ENCODE measurements around the gene TAMM41.

The TAMM41 gene

DNA sequence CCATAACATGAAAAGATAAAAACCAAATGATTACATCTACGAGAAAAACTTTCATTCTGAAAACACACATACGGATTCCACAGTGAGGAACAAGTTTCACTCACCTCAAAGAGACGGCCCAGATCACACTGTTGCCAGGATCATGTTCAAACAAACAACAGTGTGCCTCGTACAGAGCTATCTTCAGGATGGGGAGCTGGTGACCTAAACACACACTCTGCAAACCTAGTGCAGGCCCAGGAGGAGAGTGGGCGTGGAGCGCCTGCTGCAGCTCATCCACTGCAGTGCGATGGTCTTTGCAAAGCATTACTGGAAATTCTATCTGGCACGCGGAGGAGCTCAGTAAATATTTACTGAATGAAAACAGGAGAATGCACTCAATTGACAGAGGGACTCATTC, 38.5 kb downstream of the TAMM41 start:
- TF ChIP-seq, protein P1, sequence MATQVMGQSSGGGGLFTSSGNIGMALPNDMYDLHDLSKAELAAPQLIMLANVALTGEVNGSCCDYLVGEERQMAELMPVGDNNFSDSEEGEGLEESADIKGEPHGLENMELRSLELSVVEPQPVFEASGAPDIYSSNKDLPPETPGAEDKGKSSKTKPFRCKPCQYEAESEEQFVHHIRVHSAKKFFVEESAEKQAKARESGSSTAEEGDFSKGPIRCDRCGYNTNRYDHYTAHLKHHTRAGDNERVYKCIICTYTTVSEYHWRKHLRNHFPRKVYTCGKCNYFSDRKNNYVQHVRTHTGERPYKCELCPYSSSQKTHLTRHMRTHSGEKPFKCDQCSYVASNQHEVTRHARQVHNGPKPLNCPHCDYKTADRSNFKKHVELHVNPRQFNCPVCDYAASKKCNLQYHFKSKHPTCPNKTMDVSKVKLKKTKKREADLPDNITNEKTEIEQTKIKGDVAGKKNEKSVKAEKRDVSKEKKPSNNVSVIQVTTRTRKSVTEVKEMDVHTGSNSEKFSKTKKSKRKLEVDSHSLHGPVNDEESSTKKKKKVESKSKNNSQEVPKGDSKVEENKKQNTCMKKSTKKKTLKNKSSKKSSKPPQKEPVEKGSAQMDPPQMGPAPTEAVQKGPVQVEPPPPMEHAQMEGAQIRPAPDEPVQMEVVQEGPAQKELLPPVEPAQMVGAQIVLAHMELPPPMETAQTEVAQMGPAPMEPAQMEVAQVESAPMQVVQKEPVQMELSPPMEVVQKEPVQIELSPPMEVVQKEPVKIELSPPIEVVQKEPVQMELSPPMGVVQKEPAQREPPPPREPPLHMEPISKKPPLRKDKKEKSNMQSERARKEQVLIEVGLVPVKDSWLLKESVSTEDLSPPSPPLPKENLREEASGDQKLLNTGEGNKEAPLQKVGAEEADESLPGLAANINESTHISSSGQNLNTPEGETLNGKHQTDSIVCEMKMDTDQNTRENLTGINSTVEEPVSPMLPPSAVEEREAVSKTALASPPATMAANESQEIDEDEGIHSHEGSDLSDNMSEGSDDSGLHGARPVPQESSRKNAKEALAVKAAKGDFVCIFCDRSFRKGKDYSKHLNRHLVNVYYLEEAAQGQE (IDR thresholded peaks at IDR 0.05; ENCODE audit: low read depth) = no peak
- TF ChIP-seq EP300 (IDR thresholded peaks at IDR 0.05; ENCODE audit: borderline replicate concordance) = no peak
- TF ChIP-seq TCF12 (IDR thresholded peaks at IDR 0.05; ENCODE audit: low read depth) = no peak
- TF ChIP-seq ZBTB7A (IDR thresholded peaks at IDR 0.05; ENCODE audit: low read depth) = no peak
- TF ChIP-seq EGR1 (IDR thresholded peaks at IDR 0.05) = no peak
- no peak for TF ChIP-seq RAD21 (IDR thresholded peaks at IDR 0.05; ENCODE audit: low read depth)
- TF ChIP-seq, protein P2, sequence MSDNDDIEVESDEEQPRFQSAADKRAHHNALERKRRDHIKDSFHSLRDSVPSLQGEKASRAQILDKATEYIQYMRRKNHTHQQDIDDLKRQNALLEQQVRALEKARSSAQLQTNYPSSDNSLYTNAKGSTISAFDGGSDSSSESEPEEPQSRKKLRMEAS (IDR thresholded peaks at IDR 0.05) = no peak
- TF ChIP-seq CREB1 (IDR thresholded peaks at IDR 0.05; ENCODE audit: low read depth) = no peak
- TF ChIP-seq CEBPB (IDR thresholded peaks at IDR 0.05) = no peak
- no peak for TF ChIP-seq NFIC (IDR thresholded peaks at IDR 0.05)
- TF ChIP-seq TAF1 (IDR thresholded peaks at IDR 0.05; ENCODE audit: low read depth) = no peak
- TF ChIP-seq, protein P3, sequence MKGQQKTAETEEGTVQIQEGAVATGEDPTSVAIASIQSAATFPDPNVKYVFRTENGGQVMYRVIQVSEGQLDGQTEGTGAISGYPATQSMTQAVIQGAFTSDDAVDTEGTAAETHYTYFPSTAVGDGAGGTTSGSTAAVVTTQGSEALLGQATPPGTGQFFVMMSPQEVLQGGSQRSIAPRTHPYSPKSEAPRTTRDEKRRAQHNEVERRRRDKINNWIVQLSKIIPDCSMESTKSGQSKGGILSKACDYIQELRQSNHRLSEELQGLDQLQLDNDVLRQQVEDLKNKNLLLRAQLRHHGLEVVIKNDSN (IDR thresholded peaks at IDR 0.05) = no peak
- TF ChIP-seq YY1 (IDR thresholded peaks at IDR 0.05; ENCODE audit: low read depth) = no peak
- no peak for TF ChIP-seq FOXM1 (IDR thresholded peaks at IDR 0.05; ENCODE audit: borderline replicate concordance, low read depth)
- no peak for TF ChIP-seq TEAD4 (IDR thresholded peaks at IDR 0.05)

DNA sequence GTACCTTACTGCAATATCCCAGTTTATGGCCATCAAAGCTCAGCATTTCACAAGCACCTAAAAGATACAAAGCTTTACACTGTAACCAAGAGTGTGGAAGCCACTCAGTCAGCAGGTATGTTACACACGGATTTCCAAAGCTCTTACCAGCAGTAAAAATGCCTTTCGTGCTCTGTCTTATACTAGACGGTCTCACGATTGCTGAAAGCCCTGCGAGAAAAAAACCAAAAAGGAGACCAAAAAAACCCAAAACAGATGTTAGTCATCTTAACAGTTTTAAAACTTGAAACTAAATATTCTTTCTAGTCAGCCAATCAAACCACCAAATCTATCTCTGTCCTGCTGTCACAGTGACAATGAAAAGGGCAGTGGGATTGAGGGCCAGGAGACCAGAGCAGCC, 39.0 kb downstream of the TAMM41 start:
- TF ChIP-seq CEBPB (IDR thresholded peaks at IDR 0.05) = no peak
- TF ChIP-seq EGR1 (IDR thresholded peaks at IDR 0.05) = no peak
- no peak for TF ChIP-seq CREB1 (IDR thresholded peaks at IDR 0.05; ENCODE audit: low read depth)
- TF ChIP-seq TEAD4 (IDR thresholded peaks at IDR 0.05) = no peak
- TF ChIP-seq TCF12 (IDR thresholded peaks at IDR 0.05; ENCODE audit: low read depth) = no peak
- TF ChIP-seq, protein P1 (IDR thresholded peaks at IDR 0.05; ENCODE audit: low read depth) = no peak
- TF ChIP-seq TAF1 (IDR thresholded peaks at IDR 0.05; ENCODE audit: low read depth) = no peak
- TF ChIP-seq, protein P3 (IDR thresholded peaks at IDR 0.05) = no peak
- TF ChIP-seq RAD21 (IDR thresholded peaks at IDR 0.05; ENCODE audit: low read depth) = no peak
- no peak for TF ChIP-seq FOXM1 (IDR thresholded peaks at IDR 0.05; ENCODE audit: borderline replicate concordance, low read depth)
- TF ChIP-seq ZBTB7A (IDR thresholded peaks at IDR 0.05; ENCODE audit: low read depth) = no peak
- no peak for TF ChIP-seq YY1 (IDR thresholded peaks at IDR 0.05; ENCODE audit: low read depth)
- no peak for TF ChIP-seq EP300 (IDR thresholded peaks at IDR 0.05; ENCODE audit: borderline replicate concordance)

DNA sequence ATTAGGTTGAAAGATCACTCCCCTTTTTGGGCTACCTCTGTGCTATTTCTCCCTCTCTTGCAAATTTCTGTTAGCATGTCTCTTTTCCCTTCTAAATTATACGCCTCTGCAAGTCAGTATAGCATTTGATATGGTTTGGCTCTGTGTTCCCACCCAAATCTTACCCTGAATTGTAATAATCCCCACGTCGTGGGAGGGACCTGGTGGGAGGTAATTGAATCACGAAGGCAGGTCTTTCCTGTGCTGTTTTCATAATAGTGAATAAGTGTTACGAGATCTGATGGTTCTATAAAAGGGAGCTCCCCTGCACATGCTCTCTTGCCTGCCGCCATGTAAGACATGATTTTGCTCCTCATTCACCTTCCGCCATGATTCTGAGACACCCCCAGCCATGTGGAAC, 41.0 kb downstream of the TAMM41 start:
- no peak for TF ChIP-seq EP300 (IDR thresholded peaks at IDR 0.05; ENCODE audit: borderline replicate concordance)
- no peak for TF ChIP-seq TCF12 (IDR thresholded peaks at IDR 0.05; ENCODE audit: low read depth)
- TF ChIP-seq RAD21 (IDR thresholded peaks at IDR 0.05; ENCODE audit: low read depth) = no peak
- no peak for TF ChIP-seq TEAD4 (IDR thresholded peaks at IDR 0.05)
- TF ChIP-seq, protein P1 (IDR thresholded peaks at IDR 0.05; ENCODE audit: low read depth) = no peak
- no peak for TF ChIP-seq CEBPB (IDR thresholded peaks at IDR 0.05)
- TF ChIP-seq, protein P3 (IDR thresholded peaks at IDR 0.05) = no peak
- no peak for TF ChIP-seq YY1 (IDR thresholded peaks at IDR 0.05; ENCODE audit: low read depth)
- TF ChIP-seq EGR1 (IDR thresholded peaks at IDR 0.05) = no peak
- no peak for TF ChIP-seq CREB1 (IDR thresholded peaks at IDR 0.05; ENCODE audit: low read depth)
- TF ChIP-seq FOXM1 (IDR thresholded peaks at IDR 0.05; ENCODE audit: borderline replicate concordance, low read depth) = no peak
- TF ChIP-seq, protein P2 (IDR thresholded peaks at IDR 0.05) = no peak
- no peak for TF ChIP-seq TAF1 (IDR thresholded peaks at IDR 0.05; ENCODE audit: low read depth)
- TF ChIP-seq ZBTB7A (IDR thresholded peaks at IDR 0.05; ENCODE audit: low read depth) = no peak
- TF ChIP-seq NFIC (IDR thresholded peaks at IDR 0.05) = no peak
